WI38 (cell line): ENCODE measurements around the gene NACC2.

Experiments
- H3K4me3 ChIP-seq: 2 replicates; pipeline ENCODE4 v1.5.1; 2011; ENCODE audit warnings: low read depth, mild to moderate bottlenecking, control low read depth, low read length
- CTCF ChIP-seq: IDR thresholded peaks from 2 replicates; pipeline ENCODE4 v1.5.1; 2012; ENCODE audit warnings: low read depth, mild to moderate bottlenecking, control low read depth, low read length

The NACC2 gene

GRCh38 chr9:136118320-136119060 lies 23.4 kb upstream of the NACC2 start, which contains the start of gene TMEM250:
Gene TMEM250 (minus strand): TSS chr9:136118875. CDS start chr9:136116900, 1,975 bp downstream.
- no peak for TF ChIP-seq CTCF
- H3K4me3 ChIP-seq, result peak within 1 kb of the TSS; percentile 76

- peak overlapping the region; percentile 76 for H3K4me3 ChIP-seq
- TF ChIP-seq CTCF, result no peak
These were observed 22.8 kb upstream of the NACC2 start for GRCh38 chr9:136117916-136118319.

- peak overlapping the region; percentile 76 for H3K4me3 ChIP-seq
These were observed 22.3 kb upstream of the NACC2 start for GRCh38 chr9:136117291-136117915.

GRCh38 chr9:136116360-136117098 lies 21.4 kb upstream of the NACC2 start:
- TF ChIP-seq CTCF, result no peak
- H3K4me3 ChIP-seq, result no peak overlapping the region

More at GRCh38 chr9:136117291-136117915, 22.3 kb upstream of the NACC2 start:
- TF ChIP-seq CTCF, result no peak

- H3K4me3 ChIP-seq, result no peak overlapping the region
- no peak for TF ChIP-seq CTCF
These were observed 20.7 kb upstream of the NACC2 start for GRCh38 chr9:136115641-136116359.

GRCh38 chr9:136115206-136115605 lies 20.1 kb upstream of the NACC2 start:
- no peak for TF ChIP-seq CTCF
- no peak overlapping the region for H3K4me3 ChIP-seq
